ENCODE measurements around the gene IL31. TPM values are rescaled to one million over a fixed set of nuclear protein-coding genes. Genes with fewer than 3 reads are reported as not detected.
"Not testable (repeated sequence)": the region's sequence is repeated elsewhere in the genome, so short reads cannot be mapped to it uniquely, and the experiment has no call there.

IL31 gene
- total RNA-seq, 1 experiment from 2014 or later: not detected

- no peaks in the 10 kb centered on the region for H3K9me3 ChIP-seq (ENCODE audit: control insufficient read depth, insufficient read depth, low read depth, low read length)
- in situ Hi-C loops (cut with HindIII; ENCODE audit: low pct_unique_long_range_greater_than_20kb, low sequenced_read_pairs): no loop called here
- peak within 1 kb of the TSS; percentile 83 for H3K27ac ChIP-seq (ENCODE audit: low read length)
- ChIA-PET CTCF (interaction anchor here (0.6 kb wide), 1 partner anchor 330 kb away, joined by 7 read pairs; no protein-coding TSS in a partner anchor), POLR2A (interaction anchor here (0.7 kb wide), 1 partner anchor 23 kb away, joined by 5 read pairs; no protein-coding TSS in a partner anchor)
- peaks cover 4% of the 10 kb centered on the region for H3K36me3 ChIP-seq (ENCODE audit: control insufficient read depth, insufficient read depth, low read length)
- peak within 1 kb of the TSS; percentile 56 to 76 for H3K4me3 ChIP-seq (ENCODE audit: low read depth in 2 of 2, low read length in 2 of 2)
- H3K4me1 ChIP-seq (ENCODE audit: control insufficient read depth, insufficient read depth, low read length): peaks cover 16% of the 10 kb centered on the region
- BruUV-seq (replicated peaks): no TSS peak
- DNase-seq (ENCODE audit: low read depth, low spot score) (no peak), ATAC-seq (peak; percentile 89)
- H3K27me3 ChIP-seq (ENCODE audit: control insufficient read depth, insufficient read depth, low read length): no peaks in the 10 kb centered on the region
- intact Hi-C loops (cut with micrococcal nuclease; ENCODE audit: unreplicated experiment): no loop called here
- TF ChIP-seq SIN3A (IDR thresholded peaks at IDR 0.05; ENCODE audit: borderline replicate concordance, insufficient read depth, low read depth, low read length): no peak
- TF ChIP-seq REST (IDR thresholded peaks at IDR 0.05; ENCODE audit: insufficient read depth in 1 of 2, low read depth in 2 of 2, low read length in 1 of 2): no peak
- TF ChIP-seq CTCF (IDR thresholded peaks at IDR 0.05): no peak
- TF ChIP-seq TCF7L2 (IDR thresholded peaks at IDR 0.05; ENCODE audit: low read depth, low read length): no peak
- no peak for TF ChIP-seq POLR2AphosphoS5 (IDR thresholded peaks at IDR 0.05; ENCODE audit: low read depth, low read length)
Observed at GRCh38 chr12:122203301-122204166, 29.5 kb upstream of the IL31 start, which contains the start of gene B3GNT4. B3GNT4 (plus strand) TSS chr12:122203709; CDS start chr12:122204619, 910 bp downstream.

- DNase-seq (ENCODE audit: low read depth, low spot score); BruUV-seq (replicated peaks); POLR2A ChIA-PET; ATAC-seq; H3K27me3 ChIP-seq (ENCODE audit: control insufficient read depth, insufficient read depth, low read length); intact Hi-C loops (cut with micrococcal nuclease; ENCODE audit: unreplicated experiment); H3K9me3 ChIP-seq (ENCODE audit: control insufficient read depth, insufficient read depth, low read depth, low read length); H3K36me3 ChIP-seq (ENCODE audit: control insufficient read depth, insufficient read depth, low read length); in situ Hi-C loops (cut with HindIII; ENCODE audit: low pct_unique_long_range_greater_than_20kb, low sequenced_read_pairs); CTCF ChIA-PET: not testable (repeated sequence)
- peaks cover 16% of the 10 kb centered on the region for H3K4me1 ChIP-seq (ENCODE audit: control insufficient read depth, insufficient read depth, low read length)
- H3K27ac ChIP-seq (ENCODE audit: low read length): peak overlapping the region; percentile 83
- H3K4me3 ChIP-seq (ENCODE audit: low read depth in 2 of 2, low read length in 2 of 2): peak overlapping the region; percentile 56 to 76
Observed at GRCh38 chr12:122202811-122203210, 28.8 kb upstream of the IL31 start.

GRCh38 chr12:122202017-122202416, 28.0 kb upstream of the IL31 start:
- POLR2A ChIA-PET: interaction anchor here (0.7 kb wide), 1 partner anchor 157 kb away, joined by 4 read pairs; no protein-coding TSS in a partner anchor
- Histone ChIP-seq H3K9me3 (ENCODE audit: control insufficient read depth, insufficient read depth, low read depth, low read length) (no peaks in the 10 kb centered on the region), H3K27me3 (ENCODE audit: control insufficient read depth, insufficient read depth, low read length) (no peaks in the 10 kb centered on the region), H3K4me3 (ENCODE audit: low read depth in 2 of 2, low read length in 2 of 2) (no peak overlapping the region), H3K36me3 (ENCODE audit: control insufficient read depth, insufficient read depth, low read length) (no peaks in the 10 kb centered on the region), H3K27ac (ENCODE audit: low read length) (no peak overlapping the region), H3K4me1 (ENCODE audit: control insufficient read depth, insufficient read depth, low read length) (peaks cover 11% of the 10 kb centered on the region; the same call in 1 of the 2 replicates)
- no TSS peak for BruUV-seq (replicated peaks)
- CTCF ChIA-PET: no interaction called here
- intact Hi-C loops (cut with micrococcal nuclease; ENCODE audit: unreplicated experiment): no loop called here
- DNase-seq (ENCODE audit: low read depth, low spot score) (no peak), ATAC-seq (no peak)
- TF ChIP-seq SIN3A (IDR thresholded peaks at IDR 0.05; ENCODE audit: borderline replicate concordance, insufficient read depth, low read depth, low read length): no peak
- no peak for TF ChIP-seq REST (IDR thresholded peaks at IDR 0.05; ENCODE audit: insufficient read depth in 1 of 2, low read depth in 2 of 2, low read length in 1 of 2)
- no peak for TF ChIP-seq POLR2AphosphoS5 (IDR thresholded peaks at IDR 0.05; ENCODE audit: low read depth, low read length)
- TF ChIP-seq TCF7L2 (IDR thresholded peaks at IDR 0.05; ENCODE audit: low read depth, low read length): no peak
- TF ChIP-seq CTCF (IDR thresholded peaks at IDR 0.05): no peak
- in situ Hi-C loops (cut with HindIII; ENCODE audit: low pct_unique_long_range_greater_than_20kb, low sequenced_read_pairs): no loop called here
